Naive thymus-derived CD4-positive, alpha-beta T cell (primary cell): ENCODE results near the gene HPS4. TPM values are rescaled to one million over a fixed set of nuclear protein-coding genes. Genes with fewer than 3 reads are reported as not detected.

Experiments
- ATAC-seq: fragments of 150-1000 bp; cut with Tn5 transposase; 2 replicates; pipeline ENCODE4 v1.10.0; 2021; ENCODE audit warnings: mild to moderate bottlenecking, moderate library complexity
- CTCF ChIA-PET: fragments of 350-600 bp; sonication (Branson Sonifier 250); formaldehyde crosslinking; loops from one replicate; lab custom pipeline; 2021; ENCODE audit warnings: antibody characterized with exemption; lab: Charles Lee
- POLR2A ChIA-PET: fragments of 350-600 bp; sonication (Branson Sonifier 250); formaldehyde crosslinking; loops from one replicate; lab custom pipeline; 2021; ENCODE audit warnings: antibody characterized with exemption, inconsistent platforms; lab: Charles Lee
- DNase-seq, 9 donors: peaks; one replicate each; pipeline versions ENCODE4 v3.0.0 to v3.0.0-alpha.2; 2020 to 2022; ENCODE audit warnings: mixed read lengths in 1 of 9
- H3K27ac ChIP-seq: one replicate; pipeline ENCODE4 v1.7.0; 2013; ENCODE audit warnings: mild to moderate bottlenecking, low read depth, low read length, moderate library complexity
- H3K27me3 ChIP-seq, 2 donors: one replicate each; pipeline ENCODE4 v1.7.0; 2013; ENCODE audit warnings: low read length in 2 of 2, mild to moderate bottlenecking in 2 of 2, moderate library complexity in 2 of 2; ENCODE audit not compliant: control insufficient read depth in 2 of 2, insufficient read depth in 2 of 2
- H3K36me3 ChIP-seq, 3 experiments: 1 replicate in 2 of 3; 2 replicates in 1 of 3; pipeline ENCODE4 v1.7.0; 2013; ENCODE audit warnings: low read length in 3 of 3, mild to moderate bottlenecking in 3 of 3, moderate library complexity in 1 of 3; ENCODE audit not compliant: insufficient read depth in 3 of 3, control insufficient read depth in 2 of 3
- H3K4me1 ChIP-seq, 2 donors: one replicate each; pipeline ENCODE4 v1.7.0; 2013; ENCODE audit warnings: low read length in 2 of 2, mild to moderate bottlenecking in 2 of 2, moderate library complexity in 1 of 2; ENCODE audit not compliant: control insufficient read depth in 2 of 2, insufficient read depth in 2 of 2
- H3K4me3 ChIP-seq: 2 replicates; pipeline ENCODE4 v1.7.0; 2013; ENCODE audit warnings: mild to moderate bottlenecking, low read length
- H3K9me3 ChIP-seq, 3 experiments: 1 replicate in 2 of 3; 2 replicates in 1 of 3; pipeline ENCODE4 v1.7.0; 2013; ENCODE audit warnings: low read length in 3 of 3; ENCODE audit not compliant: control insufficient read depth in 2 of 3
- H3K27ac Mint-ChIP-seq, 9 donors: one replicate each; pipeline ENCODE4 v1.8.0; 2020 to 2022; ENCODE audit warnings: mixed read lengths in 9 of 9, mild to moderate bottlenecking in 8 of 9, moderate library complexity in 5 of 9, inconsistent platforms in 2 of 9
- H3K27me3 Mint-ChIP-seq, 5 donors: one replicate each; pipeline ENCODE4 v1.8.0; 2021 to 2022; ENCODE audit warnings: mixed read lengths in 5 of 5, mild to moderate bottlenecking in 1 of 5
- H3K36me3 Mint-ChIP-seq, 5 donors: one replicate each; pipeline ENCODE4 v1.8.0; 2020 to 2022; ENCODE audit warnings: mixed read lengths in 5 of 5, mild to moderate bottlenecking in 3 of 5, inconsistent platforms in 1 of 5
- H3K4me1 Mint-ChIP-seq, 7 donors: one replicate each; pipeline ENCODE4 v1.8.0; 2020 to 2022; ENCODE audit warnings: mixed read lengths in 7 of 7, mild to moderate bottlenecking in 3 of 7, inconsistent platforms in 1 of 7
- H3K4me3 Mint-ChIP-seq, 10 donors: one replicate each; pipeline ENCODE4 v1.8.0; 2020 to 2022; ENCODE audit warnings: mild to moderate bottlenecking in 10 of 10, mixed read lengths in 10 of 10, moderate library complexity in 6 of 10, inconsistent platforms in 2 of 10
- H3K9me3 Mint-ChIP-seq, 11 donors: one replicate each; pipeline ENCODE4 v1.8.0; 2020 to 2022; ENCODE audit warnings: mixed read lengths in 11 of 11, mild to moderate bottlenecking in 4 of 11, inconsistent platforms in 1 of 11, moderate library complexity in 1 of 11
- intact Hi-C, 2 donors: fragments of 100-400 bp; cut with micrococcal nuclease; formaldehyde crosslinking; loops; one replicate each; pipeline ENCODE4 v1.15.1; 2023
- polyA plus RNA-seq, 2 donors: library from polyadenylated mRNA; unstranded; fragments of 300-500 nt; fragmentation: Illumina TruSeq; gene quantifications; one replicate each; pipeline ENCODE4 v1.2.3, GENCODE V29; 2021
- total RNA-seq, 6 experiments: library from RNA in 5 of 6; stranded (reverse) in 5 of 6; gene quantifications; 1 replicate in 5 of 6; 2 replicates in 1 of 6; pipeline ENCODE4 v1.2.3 and lab custom pipeline; 2021 to 2026

The HPS4 gene
- total and polyA plus RNA-seq, 7 experiments from 2014 or later = 21.5 to 64.3 (median 53.6) TPM

- Histone ChIP-seq H3K9me3 (no peaks in the 10 kb centered on the region), H3K4me1 (peaks cover 9 to 16% of the 10 kb centered on the region in 2 donors), H3K27me3 (no peaks in the 10 kb centered on the region), H3K27ac (no peak overlapping the region), H3K36me3 (peaks cover 0 to 7% (median 0%) of the 10 kb centered on the region in 3 experiments), H3K4me3 (no peak overlapping the region)
- H3K4me1 Mint-ChIP-seq = peaks cover 18 to 34% (median 34%) of the 10 kb centered on the region in 7 donors
- no peak overlapping the region for H3K4me3 Mint-ChIP-seq
- no peaks in the 10 kb centered on the region for H3K27me3 Mint-ChIP-seq
- DNase-seq (no peak), ATAC-seq (no peak)
- intact Hi-C loops = loop anchor here in 1 of 2 donors (10.0 kb wide), 1 partner anchor 91 kb away; the partner anchor contains the start of gene ASPHD2
- no peaks in the 10 kb centered on the region for H3K9me3 Mint-ChIP-seq
- peak overlapping the region in 1 of 9 donors; percentile 65 for H3K27ac Mint-ChIP-seq
- CTCF ChIA-PET = interaction anchor here (0.6 kb wide), 1 partner anchor 61 kb away, joined by 3 read pairs; no protein-coding TSS in a partner anchor
- peaks cover 0 to 2% (median 0%) of the 10 kb centered on the region in 5 donors for H3K36me3 Mint-ChIP-seq
- POLR2A ChIA-PET = interaction anchor here (1.1 kb wide), 1 partner anchor 32 kb away, joined by 3 read pairs; the partner anchor contains the start of genes HPS4 and SRRD
Measured at GRCh38 chr22:26515931-26516330, 32.3 kb upstream of the HPS4 start.

GRCh38 chr22:26514419-26515161 is 31.0 kb upstream of the HPS4 start:
- Mint-ChIP-seq H3K9me3 (no peaks in the 10 kb centered on the region), H3K4me3 (peak overlapping the region in 3 of 10 donors; percentile 54 to 70 (median 60)), H3K36me3 (peaks cover 3 to 6% (median 4%) of the 10 kb centered on the region in 5 donors), H3K27ac (peak overlapping the region in 2 of 9 donors; percentile 27 to 99), H3K4me1 (peaks cover 21 to 46% (median 45%) of the 10 kb centered on the region in 7 donors), H3K27me3 (no peaks in the 10 kb centered on the region)
- CTCF ChIA-PET = interaction anchor here (0.6 to 1.0 kb wide), 3 partner anchors 31 to 1105 kb away, joined by 3 to 4 read pairs (median 3); partner anchors contain the start of genes HPS4 and SRRD
- H3K27ac ChIP-seq = no peak overlapping the region
- H3K9me3 ChIP-seq = no peaks in the 10 kb centered on the region
- ATAC-seq = no peak
- intact Hi-C loops = loop anchor here in 1 of 2 donors (10.0 kb wide), 1 partner anchor 90 kb away; the partner anchor contains the start of gene ASPHD2
- no peak overlapping the region for H3K4me3 ChIP-seq
- H3K4me1 ChIP-seq = peaks cover 9 to 23% of the 10 kb centered on the region in 2 donors
- DNase-seq = no peak
- H3K36me3 ChIP-seq = peaks cover 0 to 15% (median 9%) of the 10 kb centered on the region in 3 experiments
- POLR2A ChIA-PET = interaction anchor here (0.5 to 1.0 kb wide), 2 partner anchors 32 to 158 kb away, joined by 3 read pairs; no protein-coding TSS in a partner anchor
- no peaks in the 10 kb centered on the region for H3K27me3 ChIP-seq

GRCh38 chr22:26513838-26514237 is 30.3 kb upstream of the HPS4 start:
- Histone ChIP-seq H3K4me3 (no peak overlapping the region), H3K36me3 (peaks cover 7 to 22% (median 13%) of the 10 kb centered on the region in 3 experiments), H3K9me3 (no peaks in the 10 kb centered on the region), H3K4me1 (peaks cover 9 to 23% of the 10 kb centered on the region in 2 donors), H3K27ac (no peak overlapping the region), H3K27me3 (no peaks in the 10 kb centered on the region)
- DNase-seq (no peak), ATAC-seq (no peak)
- H3K27ac Mint-ChIP-seq = peak overlapping the region in 3 of 9 donors; percentile 31 to 99 (median 97)
- CTCF ChIA-PET = no interaction called here
- H3K9me3 Mint-ChIP-seq = no peaks in the 10 kb centered on the region
- H3K36me3 Mint-ChIP-seq = peaks cover 8 to 12% (median 10%) of the 10 kb centered on the region in 5 donors
- intact Hi-C loops = loop anchor here (2.0 to 10.0 kb wide), 2 partner anchors 77 to 89 kb away; partner anchors contain the start of genes TPST2 (in 2 of the 2) and ASPHD2 (in 1 of the 2)
- peaks cover 27 to 52% (median 50%) of the 10 kb centered on the region in 7 donors for H3K4me1 Mint-ChIP-seq
- H3K4me3 Mint-ChIP-seq = peak overlapping the region in 8 of 10 donors; percentile 96 to 100 (median 99)
- POLR2A ChIA-PET = interaction anchor here (3.9 kb wide), 1 partner anchor 30 kb away, joined by 47 read pairs; the partner anchor contains the start of genes HPS4 and SRRD
- H3K27me3 Mint-ChIP-seq = no peaks in the 10 kb centered on the region

DNA sequence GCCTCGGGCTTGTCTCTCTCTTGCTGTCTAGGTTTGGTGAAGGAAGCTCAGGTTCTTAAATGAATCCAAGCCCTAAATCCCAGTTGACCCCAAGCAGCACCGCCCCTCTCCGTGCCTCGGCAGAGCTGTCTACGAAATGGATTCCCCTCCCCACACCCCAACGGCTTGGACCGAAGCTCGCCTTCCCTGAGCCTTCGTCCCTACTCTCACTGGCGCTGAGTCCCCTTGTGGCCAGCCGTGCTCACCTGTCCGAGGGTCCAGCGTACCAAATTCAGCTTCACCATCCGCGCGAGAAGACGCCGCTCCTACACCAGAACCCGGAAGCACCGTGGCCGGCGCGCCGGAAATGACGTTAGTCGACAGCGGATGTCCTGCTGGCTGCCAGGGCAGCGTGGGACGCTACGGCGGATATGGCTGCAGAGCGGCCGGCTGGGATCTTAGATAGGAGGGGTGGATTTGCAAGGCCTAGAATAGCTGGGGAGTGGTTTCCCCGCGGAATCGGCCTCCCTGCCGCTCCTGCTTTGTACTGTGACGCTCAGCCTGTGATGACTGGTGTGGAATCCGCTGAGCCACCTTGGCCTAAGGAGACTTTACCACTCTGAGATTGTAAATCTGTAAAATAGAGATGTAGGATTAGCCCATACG is 28.7 kb upstream of the HPS4 start, which contains the start of gene TFIP11:
TSS of gene TFIP11 (minus strand) at position 325 of the 645 bp plus-strand sequence. CDS start 2,201 bp downstream, outside the sequence.
- H3K4me1 ChIP-seq = peaks cover 9 to 23% of the 10 kb centered on the region in 2 donors
- Mint-ChIP-seq H3K27ac (peak within 1 kb of the TSS; percentile 96 to 100 (median 99)), H3K4me3 (peak within 1 kb of the TSS; percentile 96 to 100 (median 99)), H3K27me3 (no peaks in the 10 kb centered on the region), H3K4me1 (peaks cover 29 to 52% (median 50%) of the 10 kb centered on the region in 7 donors), H3K36me3 (peaks cover 8 to 14% (median 10%) of the 10 kb centered on the region in 5 donors), H3K9me3 (no peaks in the 10 kb centered on the region)
- CTCF ChIA-PET = no interaction called here
- H3K4me3 ChIP-seq = peak within 1 kb of the TSS; percentile 89
- ATAC-seq = peak; percentile 97
- DNase-seq = peak; percentile 80 to 93 (median 84)
- POLR2A ChIA-PET = interaction anchor here (0.5 to 3.9 kb wide), 11 partner anchors 9 to 161 kb away, joined by 3 to 47 read pairs (median 3); partner anchors contain the start of genes HPS4 and SRRD
- H3K27ac ChIP-seq = peak within 1 kb of the TSS; percentile 96
- H3K9me3 ChIP-seq = no peaks in the 10 kb centered on the region
- intact Hi-C loops = loop anchor here (1.0 to 10.0 kb wide), 7 partner anchors 9 to 160 kb away; partner anchors contain the start of genes ASPHD2 (in 2 of the 2), HPS4 (in 2 of the 2), SRRD (in 2 of the 2) and TPST2 (in 2 of the 2)
- peaks cover 12 to 34% (median 20%) of the 10 kb centered on the region in 3 experiments for H3K36me3 ChIP-seq
- no peaks in the 10 kb centered on the region for H3K27me3 ChIP-seq

DNA sequence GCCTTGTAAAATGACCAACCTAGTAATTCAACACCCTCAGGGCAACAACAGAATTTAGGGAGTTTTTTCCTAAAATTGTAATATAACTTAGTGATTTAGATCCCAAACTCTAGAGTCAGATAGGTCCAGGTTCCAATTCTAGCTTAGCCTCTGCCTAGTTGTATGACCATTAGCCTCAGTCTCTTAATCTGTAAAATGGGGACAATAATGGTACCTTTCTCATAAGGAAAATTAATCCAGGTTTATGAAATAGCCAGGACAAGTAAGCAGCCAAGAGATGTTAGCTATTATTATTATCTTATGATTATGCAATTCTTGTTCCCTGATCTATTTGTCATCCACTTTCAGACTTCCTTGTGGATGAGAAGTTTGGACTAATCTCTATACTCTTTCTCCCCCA is 24.6 kb upstream of the HPS4 start:
- H3K4me1 ChIP-seq = peaks cover 17 to 35% of the 10 kb centered on the region in 2 donors
- H3K27me3 Mint-ChIP-seq = no peaks in the 10 kb centered on the region
- no peak overlapping the region for H3K27ac ChIP-seq
- no peak overlapping the region for H3K4me3 Mint-ChIP-seq
- H3K36me3 ChIP-seq = peaks cover 27 to 71% (median 47%) of the 10 kb centered on the region in 3 experiments
- H3K9me3 ChIP-seq = no peaks in the 10 kb centered on the region
- ATAC-seq (no peak), DNase-seq (no peak)
- no peaks in the 10 kb centered on the region for H3K9me3 Mint-ChIP-seq
- peaks cover 32 to 59% (median 53%) of the 10 kb centered on the region in 7 donors for H3K4me1 Mint-ChIP-seq
- ChIA-PET CTCF (interaction anchor here (0.6 kb wide), 1 partner anchor 1706 kb away, joined by 3 read pairs; no protein-coding TSS in a partner anchor), POLR2A (interaction anchor here (0.5 to 2.0 kb wide), 3 partner anchors 24 to 157 kb away, joined by 3 to 10 read pairs (median 3); partner anchors contain the start of genes HPS4 and SRRD)
- H3K27me3 ChIP-seq = no peaks in the 10 kb centered on the region
- no peak overlapping the region for H3K27ac Mint-ChIP-seq
- no peak overlapping the region for H3K4me3 ChIP-seq
- H3K36me3 Mint-ChIP-seq = peaks cover 8 to 36% (median 33%) of the 10 kb centered on the region in 5 donors
- intact Hi-C loops = no loop called here
